ENCODE measurements around the gene ROBO1.

DNA sequence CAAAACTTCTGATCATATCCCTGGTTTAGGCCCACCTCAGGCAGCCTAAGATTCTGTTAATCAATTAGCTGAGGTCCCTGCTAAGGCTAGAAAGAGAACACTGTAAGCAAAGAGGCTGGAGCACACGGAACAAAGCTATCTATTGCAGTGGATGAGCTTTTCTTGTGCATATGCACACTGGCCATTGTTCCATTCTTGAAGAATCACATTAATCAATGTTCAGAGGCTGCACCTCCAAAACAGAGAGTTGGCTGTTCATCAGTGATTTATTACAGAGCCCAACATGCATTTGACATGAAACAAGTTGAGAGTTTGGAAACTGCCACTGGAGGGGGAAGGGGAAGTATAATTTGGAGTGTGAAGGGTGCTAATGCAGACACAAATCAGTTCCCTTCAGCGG, 873.0 kb downstream of the ROBO1 start:
- TF ChIP-seq, protein P1, sequence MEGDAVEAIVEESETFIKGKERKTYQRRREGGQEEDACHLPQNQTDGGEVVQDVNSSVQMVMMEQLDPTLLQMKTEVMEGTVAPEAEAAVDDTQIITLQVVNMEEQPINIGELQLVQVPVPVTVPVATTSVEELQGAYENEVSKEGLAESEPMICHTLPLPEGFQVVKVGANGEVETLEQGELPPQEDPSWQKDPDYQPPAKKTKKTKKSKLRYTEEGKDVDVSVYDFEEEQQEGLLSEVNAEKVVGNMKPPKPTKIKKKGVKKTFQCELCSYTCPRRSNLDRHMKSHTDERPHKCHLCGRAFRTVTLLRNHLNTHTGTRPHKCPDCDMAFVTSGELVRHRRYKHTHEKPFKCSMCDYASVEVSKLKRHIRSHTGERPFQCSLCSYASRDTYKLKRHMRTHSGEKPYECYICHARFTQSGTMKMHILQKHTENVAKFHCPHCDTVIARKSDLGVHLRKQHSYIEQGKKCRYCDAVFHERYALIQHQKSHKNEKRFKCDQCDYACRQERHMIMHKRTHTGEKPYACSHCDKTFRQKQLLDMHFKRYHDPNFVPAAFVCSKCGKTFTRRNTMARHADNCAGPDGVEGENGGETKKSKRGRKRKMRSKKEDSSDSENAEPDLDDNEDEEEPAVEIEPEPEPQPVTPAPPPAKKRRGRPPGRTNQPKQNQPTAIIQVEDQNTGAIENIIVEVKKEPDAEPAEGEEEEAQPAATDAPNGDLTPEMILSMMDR (IDR thresholded peaks at IDR 0.05; ENCODE audit: low read length): no peak
- no peak for TF ChIP-seq EZH2phosphoT487 (IDR thresholded peaks at IDR 0.05; ENCODE audit: low read length)

Data from MM.1S (cell line).